Measurements from ENCODE around the gene CLNS1A. TPM values are rescaled to one million over a fixed set of nuclear protein-coding genes. Genes with fewer than 3 reads are reported as not detected.

The CLNS1A gene
- total and polyA plus RNA-seq, 2 experiments from 2014 or later = 160 to 204 TPM

- no peak for TF ChIP-seq ZNF462 (CRISPR knock-in tag; IDR thresholded peaks at IDR 0.05)
- no peak for TF ChIP-seq ETS1 (IDR thresholded peaks at IDR 0.05)
These were observed 17.9 kb downstream of the CLNS1A start (continued) for GRCh38 chr11:77619576-77620198.

GRCh38 chr11:77617892-77618291, 19.7 kb downstream of the CLNS1A start:
- no peaks in the 10 kb centered on the region for H3K4me1 ChIP-seq (ENCODE audit: insufficient read depth)
- Mint-ChIP-seq H3K27ac (no peak overlapping the region), H3K27me3 (ENCODE audit: insufficient read depth, low read depth, poor library complexity) (no peaks in the 10 kb centered on the region), H3K4me1 (no peaks in the 10 kb centered on the region), H3K36me3 (ENCODE audit: low read depth) (peaks cover 79% of the 10 kb centered on the region), H3K9me3 (no peaks in the 10 kb centered on the region), H3K4me3 (no peak overlapping the region)
- H2AFZ ChIP-seq = no peak overlapping the region
- H3F3A ChIP-seq (replicated peaks; ENCODE audit: low read depth) = 0 out of 2 replicates have a peak, but pooled peaks cover 3% of the 10 kb centered on the region
- H4K20me1 ChIP-seq (replicated peaks; ENCODE audit: insufficient read depth) = no peaks in the 10 kb centered on the region
- no peaks in the 10 kb centered on the region for H3K79me2 ChIP-seq (replicated peaks; ENCODE audit: insufficient read depth)
- no peak overlapping the region for H3K27ac ChIP-seq (ENCODE audit: low read depth)
- ATAC-seq (no peak), DNase-seq (ENCODE audit: low spot score) (no peak)
- H3K4me3 ChIP-seq = no peak overlapping the region
- no peaks in the 10 kb centered on the region for H3K27me3 ChIP-seq (ENCODE audit: insufficient read depth)
- peaks cover 38% of the 10 kb centered on the region for H3K36me3 ChIP-seq (ENCODE audit: insufficient read depth)
- H3K9me2 ChIP-seq (ENCODE audit: insufficient read depth) = no peaks in the 10 kb centered on the region
- H3K4me2 ChIP-seq = no peak overlapping the region
- TF ChIP-seq ZNF462 (CRISPR knock-in tag; IDR thresholded peaks at IDR 0.05) (no peak), REST (IDR thresholded peaks at IDR 0.05; ENCODE audit: unreplicated experiment) (no peak)
